ENCODE measurements around the gene NEK9.
A peak's percentile ranks its signal among the peaks of the same experiment; 100 is the strongest.

Gene NEK9

DNA sequence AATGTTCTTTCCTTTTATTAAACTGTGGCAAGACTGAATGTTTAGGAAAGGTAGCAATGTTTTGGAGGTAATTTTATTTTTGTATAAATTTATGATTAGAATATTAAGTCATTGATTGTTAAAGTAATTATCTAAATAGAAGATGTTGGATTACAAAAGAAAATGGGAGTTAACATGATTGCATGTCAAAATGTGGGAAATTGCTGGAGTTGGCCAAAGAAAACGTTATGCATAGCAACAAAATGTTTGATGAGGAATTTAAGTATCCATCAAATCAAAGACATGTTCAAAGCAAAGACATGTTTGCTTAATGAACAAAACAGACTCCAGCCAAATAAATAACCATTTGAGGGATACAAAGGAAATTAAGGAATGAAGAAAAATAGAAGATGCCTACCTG is 72.4 kb downstream of the NEK9 start:
- WGBS, 2 donors (ENCODE audit: extremely low coverage in 2 of 2, insufficient read length in 2 of 2, insufficient replicate concordance in 1 of 2) = no CpG with 5 or more reads among the region's 1 CpG

DNA sequence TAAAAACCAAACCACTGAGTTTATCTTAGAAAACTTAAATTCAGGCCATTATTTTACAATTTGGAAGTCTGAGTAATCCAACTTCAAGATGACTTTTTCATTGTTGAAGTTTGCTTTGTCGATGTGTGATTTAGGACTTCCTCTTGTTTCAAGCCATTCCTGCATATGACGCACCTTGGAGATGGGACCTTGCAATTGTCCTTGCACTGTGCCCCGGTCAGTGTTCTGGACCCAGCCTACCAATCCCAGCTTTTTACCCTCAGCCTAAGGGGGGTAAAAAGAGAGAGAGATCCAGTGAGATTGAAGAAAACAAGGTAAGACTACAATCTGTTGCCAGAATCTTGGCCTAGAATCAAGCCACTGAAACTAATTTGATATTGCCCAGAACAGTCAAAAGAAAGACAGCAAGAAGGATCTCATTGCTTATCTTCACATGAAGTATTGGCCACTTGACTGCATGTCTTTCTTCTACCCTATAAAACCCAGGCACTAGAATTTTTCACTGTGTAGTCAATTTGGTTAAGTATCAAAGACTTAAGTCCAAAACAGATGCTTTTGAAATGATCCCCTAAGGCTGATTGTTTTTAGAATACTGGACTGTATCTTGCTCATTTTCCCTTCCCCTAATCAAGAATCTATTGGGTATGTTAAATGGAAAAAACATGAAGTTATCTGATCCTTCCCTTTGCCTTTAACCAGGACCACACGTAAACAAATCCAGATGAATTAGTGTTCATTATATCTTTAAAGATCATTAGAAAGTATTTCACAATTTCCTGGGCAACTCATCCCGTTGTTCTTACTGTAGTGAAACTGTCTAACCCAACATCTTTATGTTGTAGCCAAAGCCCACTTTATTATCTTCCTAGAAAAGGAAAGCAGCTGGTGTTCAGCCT is 73.2 kb downstream of the NEK9 start:
- Histone ChIP-seq H3K27me3 (ENCODE audit: control insufficient read depth in 3 of 3, insufficient read depth in 3 of 3, low read depth in 1 of 3, low read length in 3 of 3) (no peaks in the 10 kb centered on the region), H3K23ac (ENCODE audit: low read depth, low read length, poor library complexity) (no peak overlapping the region), H3K27ac (replicated peaks; ENCODE audit: low read length) (no peak overlapping the region), H2BK120ac (ENCODE audit: low read depth, low read length) (no peak overlapping the region), H2BK12ac (ENCODE audit: low read length) (no peak overlapping the region), H2AK5ac (ENCODE audit: low read depth, low read length) (no peak overlapping the region), H3K4ac (ENCODE audit: low read length) (no peak overlapping the region), H4K8ac (ENCODE audit: low read depth, low read length) (no peak overlapping the region), H2BK5ac (ENCODE audit: low read length) (no peak overlapping the region), H4K91ac (ENCODE audit: low read depth, low read length, poor library complexity) (no peak overlapping the region), H3K9ac (ENCODE audit: low read depth, low read length, poor library complexity) (no peak overlapping the region), H3K36me3 (replicated peaks in 1 of 2; ENCODE audit: control insufficient read depth in 2 of 2, insufficient read depth in 2 of 2, low read length in 2 of 2) (peaks cover 0 to 46% of the 10 kb centered on the region in 2 donors), H2AFZ (ENCODE audit: low read length) (no peak overlapping the region), H2BK15ac (ENCODE audit: low read length) (no peak overlapping the region), H3K4me2 (ENCODE audit: insufficient read depth, low read length, poor library complexity, severe bottlenecking) (no peak overlapping the region), H3K4me3 (ENCODE audit: low read length in 2 of 2) (no peak overlapping the region), H3K14ac (ENCODE audit: low read length) (no peak overlapping the region), H3K9me3 (replicated peaks in 1 of 2; ENCODE audit: control insufficient read depth in 2 of 2, insufficient read depth in 1 of 2, low read depth in 1 of 2, low read length in 2 of 2) (peaks cover 0 to 18% of the 10 kb centered on the region in 2 donors), H3K18ac (ENCODE audit: low read length) (no peak overlapping the region), H3K79me1 (ENCODE audit: low read depth, low read length) (no peaks in the 10 kb centered on the region), H3K4me1 (ENCODE audit: control insufficient read depth in 2 of 2, insufficient read depth in 1 of 2, low read depth in 1 of 2, low read length in 2 of 2) (no peaks in the 10 kb centered on the region)
- no CpG with 5 or more reads among the region's 5 CpGs for WGBS, 2 donors (ENCODE audit: extremely low coverage in 2 of 2, insufficient read length in 2 of 2, insufficient replicate concordance in 1 of 2)
- no peak for DNase-seq (ENCODE audit: low spot score)

More for the DNA sequence above, 72.4 kb downstream of the NEK9 start:
- H2AK5ac ChIP-seq (ENCODE audit: low read depth, low read length) = no peak overlapping the region
- no peak overlapping the region for H2AFZ ChIP-seq (ENCODE audit: low read length)
- H2BK5ac ChIP-seq (ENCODE audit: low read length) = no peak overlapping the region
- H3K9ac ChIP-seq (ENCODE audit: low read depth, low read length, poor library complexity) = no peak overlapping the region
- no peak overlapping the region for H2BK120ac ChIP-seq (ENCODE audit: low read depth, low read length)
- peaks cover 0 to 22% of the 10 kb centered on the region in 2 donors for H3K9me3 ChIP-seq (replicated peaks in 1 of 2; ENCODE audit: control insufficient read depth in 2 of 2, insufficient read depth in 1 of 2, low read depth in 1 of 2, low read length in 2 of 2)
- peaks cover 0 to 52% of the 10 kb centered on the region in 2 donors for H3K36me3 ChIP-seq (replicated peaks in 1 of 2; ENCODE audit: control insufficient read depth in 2 of 2, insufficient read depth in 2 of 2, low read length in 2 of 2)
- no peak overlapping the region for H3K27ac ChIP-seq (replicated peaks; ENCODE audit: low read length)
- no peak overlapping the region for H4K8ac ChIP-seq (ENCODE audit: low read depth, low read length)
- H3K23ac ChIP-seq (ENCODE audit: low read depth, low read length, poor library complexity) = no peak overlapping the region
- DNase-seq (ENCODE audit: low spot score) = no peak
- H3K4me2 ChIP-seq (ENCODE audit: insufficient read depth, low read length, poor library complexity, severe bottlenecking) = no peak overlapping the region
- H3K4me3 ChIP-seq (ENCODE audit: low read length in 2 of 2) = no peak overlapping the region
- no peak overlapping the region for H2BK15ac ChIP-seq (ENCODE audit: low read length)
- H3K79me1 ChIP-seq (ENCODE audit: low read depth, low read length) = no peaks in the 10 kb centered on the region
- H3K18ac ChIP-seq (ENCODE audit: low read length) = no peak overlapping the region
- H2BK12ac ChIP-seq (ENCODE audit: low read length) = no peak overlapping the region
- H3K4ac ChIP-seq (ENCODE audit: low read length) = no peak overlapping the region
- H3K4me1 ChIP-seq (ENCODE audit: control insufficient read depth in 2 of 2, insufficient read depth in 1 of 2, low read depth in 1 of 2, low read length in 2 of 2) = no peaks in the 10 kb centered on the region
- H3K14ac ChIP-seq (ENCODE audit: low read length) = no peak overlapping the region
- H3K27me3 ChIP-seq (ENCODE audit: control insufficient read depth in 3 of 3, insufficient read depth in 3 of 3, low read depth in 1 of 3, low read length in 3 of 3) = no peaks in the 10 kb centered on the region
- no peak overlapping the region for H4K91ac ChIP-seq (ENCODE audit: low read depth, low read length, poor library complexity)

DNA sequence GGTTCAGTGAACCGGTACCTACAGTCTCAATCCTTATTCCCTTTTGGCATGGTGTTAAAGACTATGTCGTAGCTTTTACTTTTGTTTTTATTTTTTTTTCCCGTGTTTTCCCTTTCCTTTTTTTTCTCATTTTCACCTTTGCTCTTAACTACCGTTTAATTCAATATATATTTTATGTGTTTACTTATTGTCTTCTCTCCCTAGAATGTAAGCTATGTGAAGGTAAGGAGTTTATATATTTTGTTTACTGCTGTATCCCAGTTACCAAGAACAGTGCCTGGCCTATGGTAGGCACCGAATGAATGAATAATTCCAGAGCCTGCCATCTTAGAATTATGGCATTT is 75.3 kb downstream of the NEK9 start:
- no peak overlapping the region for H3K9ac ChIP-seq (ENCODE audit: low read depth, low read length, poor library complexity)
- no peak overlapping the region for H3K27ac ChIP-seq (replicated peaks; ENCODE audit: low read length)
- no peak for DNase-seq (ENCODE audit: low spot score)
- no peak overlapping the region for H2BK12ac ChIP-seq (ENCODE audit: low read length)
- H2BK120ac ChIP-seq (ENCODE audit: low read depth, low read length) = no peak overlapping the region
- H3K27me3 ChIP-seq (ENCODE audit: control insufficient read depth in 3 of 3, insufficient read depth in 3 of 3, low read depth in 1 of 3, low read length in 3 of 3) = no peaks in the 10 kb centered on the region
- no peak overlapping the region for H3K4me2 ChIP-seq (ENCODE audit: insufficient read depth, low read length, poor library complexity, severe bottlenecking)
- H3K14ac ChIP-seq (ENCODE audit: low read length) = no peak overlapping the region
- H3K9me3 ChIP-seq (replicated peaks in 1 of 2; ENCODE audit: control insufficient read depth in 2 of 2, insufficient read depth in 1 of 2, low read depth in 1 of 2, low read length in 2 of 2) = peaks cover 0 to 8% of the 10 kb centered on the region in 2 donors
- H3K23ac ChIP-seq (ENCODE audit: low read depth, low read length, poor library complexity) = peak overlapping the region; percentile 80
- H3K18ac ChIP-seq (ENCODE audit: low read length) = no peak overlapping the region
- H2AFZ ChIP-seq (ENCODE audit: low read length) = no peak overlapping the region
- no peak overlapping the region for H2BK5ac ChIP-seq (ENCODE audit: low read length)
- peak overlapping the region in 1 of 2 donors; percentile 45 for H3K4me3 ChIP-seq (ENCODE audit: low read length in 2 of 2)
- no CpG with 5 or more reads among the region's 5 CpGs for WGBS, 2 donors (ENCODE audit: extremely low coverage in 2 of 2, insufficient read length in 2 of 2, insufficient replicate concordance in 1 of 2)
- H3K4me1 ChIP-seq (ENCODE audit: control insufficient read depth in 2 of 2, insufficient read depth in 1 of 2, low read depth in 1 of 2, low read length in 2 of 2) = no peaks in the 10 kb centered on the region
- peaks cover 0 to 39% of the 10 kb centered on the region in 2 donors for H3K36me3 ChIP-seq (replicated peaks in 1 of 2; ENCODE audit: control insufficient read depth in 2 of 2, insufficient read depth in 2 of 2, low read length in 2 of 2)
- no peak overlapping the region for H3K4ac ChIP-seq (ENCODE audit: low read length)
- H2BK15ac ChIP-seq (ENCODE audit: low read length) = no peak overlapping the region
- no peak overlapping the region for H4K8ac ChIP-seq (ENCODE audit: low read depth, low read length)
- H4K91ac ChIP-seq (ENCODE audit: low read depth, low read length, poor library complexity) = no peak overlapping the region
- no peak overlapping the region for H2AK5ac ChIP-seq (ENCODE audit: low read depth, low read length)
- H3K79me1 ChIP-seq (ENCODE audit: low read depth, low read length) = no peaks in the 10 kb centered on the region

DNA sequence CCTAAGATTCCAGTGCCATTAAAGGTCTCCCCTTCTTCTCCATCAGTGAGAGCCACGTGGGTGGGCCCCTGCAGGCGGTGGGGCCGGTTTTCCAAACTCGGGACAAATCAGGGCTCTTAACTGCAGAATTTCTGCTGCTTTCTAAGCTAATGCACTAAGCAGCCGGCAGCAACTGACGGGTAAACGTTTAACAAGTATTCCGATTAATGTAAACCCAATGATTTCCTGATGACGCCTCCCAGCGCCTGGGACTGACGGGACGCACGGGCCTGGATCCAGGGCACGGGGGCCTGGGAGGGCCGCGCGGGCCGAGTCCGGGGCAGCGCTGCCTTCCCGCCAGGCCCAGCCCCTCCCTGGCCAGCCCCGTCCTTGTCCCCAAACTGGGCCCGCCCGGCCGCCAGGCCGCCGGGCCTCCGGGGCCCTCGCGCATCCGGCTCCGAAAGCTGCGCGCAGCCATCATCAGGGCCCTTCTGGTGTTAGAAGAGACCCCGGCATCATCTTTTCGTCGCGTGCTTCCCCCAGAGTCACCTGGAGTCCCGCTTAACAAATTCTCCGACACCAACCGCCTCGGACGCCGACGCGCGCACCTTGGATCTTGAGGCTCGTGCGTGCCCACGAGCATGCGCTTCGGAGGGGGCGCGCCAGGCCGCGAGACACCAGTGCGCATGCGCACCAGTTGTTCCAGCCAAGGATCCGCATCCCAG is 75.8 kb downstream of the NEK9 start, which contains the start of gene MLH3:
MLH3 (minus strand) TSS at position 616 of the 704 bp plus-strand sequence. CDS start 1,812 bp downstream, outside the sequence.
- no peak within 1 kb of the TSS for H2BK5ac ChIP-seq (ENCODE audit: low read length)
- H3K27ac ChIP-seq (replicated peaks; ENCODE audit: low read length) = peak within 1 kb of the TSS; percentile 75
- H2AK5ac ChIP-seq (ENCODE audit: low read depth, low read length) = no peak within 1 kb of the TSS
- H3K79me1 ChIP-seq (ENCODE audit: low read depth, low read length) = no peaks in the 10 kb centered on the region
- no CpG with 5 or more reads among the region's 59 CpGs for WGBS, 2 donors (ENCODE audit: extremely low coverage in 2 of 2, insufficient read length in 2 of 2, insufficient replicate concordance in 1 of 2)
- no peak within 1 kb of the TSS for H4K8ac ChIP-seq (ENCODE audit: low read depth, low read length)
- H3K4me3 ChIP-seq (ENCODE audit: low read length in 2 of 2) = peak within 1 kb of the TSS; percentile 45 to 83
- peak within 1 kb of the TSS; percentile 80 for H3K23ac ChIP-seq (ENCODE audit: low read depth, low read length, poor library complexity)
- no peak within 1 kb of the TSS for H3K9ac ChIP-seq (ENCODE audit: low read depth, low read length, poor library complexity)
- peaks cover 0 to 34% of the 10 kb centered on the region in 2 donors for H3K36me3 ChIP-seq (replicated peaks in 1 of 2; ENCODE audit: control insufficient read depth in 2 of 2, insufficient read depth in 2 of 2, low read length in 2 of 2)
- H2BK12ac ChIP-seq (ENCODE audit: low read length) = no peak within 1 kb of the TSS
- peak within 1 kb of the TSS; percentile 64 for H2AFZ ChIP-seq (ENCODE audit: low read length)
- H3K27me3 ChIP-seq (ENCODE audit: control insufficient read depth in 3 of 3, insufficient read depth in 3 of 3, low read depth in 1 of 3, low read length in 3 of 3) = no peaks in the 10 kb centered on the region
- no peak within 1 kb of the TSS for H2BK120ac ChIP-seq (ENCODE audit: low read depth, low read length)
- DNase-seq (ENCODE audit: low spot score) = peak; percentile 84
- H3K9me3 ChIP-seq (replicated peaks in 1 of 2; ENCODE audit: control insufficient read depth in 2 of 2, insufficient read depth in 1 of 2, low read depth in 1 of 2, low read length in 2 of 2) = peaks cover 0 to 5% of the 10 kb centered on the region in 2 donors
- peak within 1 kb of the TSS; percentile 95 for H3K18ac ChIP-seq (ENCODE audit: low read length)
- H2BK15ac ChIP-seq (ENCODE audit: low read length) = no peak within 1 kb of the TSS
- no peak within 1 kb of the TSS for H3K14ac ChIP-seq (ENCODE audit: low read length)
- H4K91ac ChIP-seq (ENCODE audit: low read depth, low read length, poor library complexity) = peak within 1 kb of the TSS; percentile 17
- no peaks in the 10 kb centered on the region for H3K4me1 ChIP-seq (ENCODE audit: control insufficient read depth in 2 of 2, insufficient read depth in 1 of 2, low read depth in 1 of 2, low read length in 2 of 2)
- H3K4ac ChIP-seq (ENCODE audit: low read length) = no peak within 1 kb of the TSS
- peak within 1 kb of the TSS; percentile 81 for H3K4me2 ChIP-seq (ENCODE audit: insufficient read depth, low read length, poor library complexity, severe bottlenecking)

Measured in neuronal stem cell (in vitro differentiated cells).